Suprapubic skin (tissue), 4 donors: ENCODE results near the gene ADGRF3.

Experiments
- EP300 ChIP-seq: sonication (generic); formaldehyde crosslinking; IDR thresholded peaks from one replicate; pipeline ENCODE4 v1.6.1; 2017; ENCODE audit warnings: antibody characterized with exemption
- POLR2A ChIP-seq, 2 donors: fragments of 450-650 bp; IDR thresholded peaks; one replicate each; pipeline ENCODE4 v1.6.1; 2017; ENCODE audit warnings: antibody characterized with exemption in 2 of 2, mild to moderate bottlenecking in 2 of 2, moderate library complexity in 2 of 2
- POLR2AphosphoS5 ChIP-seq, 3 donors: sonication (generic); formaldehyde crosslinking; IDR thresholded peaks; one replicate each; pipeline ENCODE4 v1.6.1; 2017; ENCODE audit warnings: antibody characterized with exemption in 3 of 3
- TF ChIP-seq, protein P1 (sequence below), 2 donors: fragments of 200-600 bp in 1 of 2; fragments of 450-650 bp in 1 of 2; sonication (generic) in 1 of 2; IDR thresholded peaks; one replicate each; pipeline ENCODE4 v1.5.1; 2016 to 2019; ENCODE audit warnings: antibody characterized with exemption in 2 of 2, mild to moderate bottlenecking in 1 of 2, moderate library complexity in 1 of 2

GRCh38 chr2:26345545-26346453, 790 bp downstream of the ADGRF3 start, which contains the start of gene SELENOI:
- TF ChIP-seq, protein P1, sequence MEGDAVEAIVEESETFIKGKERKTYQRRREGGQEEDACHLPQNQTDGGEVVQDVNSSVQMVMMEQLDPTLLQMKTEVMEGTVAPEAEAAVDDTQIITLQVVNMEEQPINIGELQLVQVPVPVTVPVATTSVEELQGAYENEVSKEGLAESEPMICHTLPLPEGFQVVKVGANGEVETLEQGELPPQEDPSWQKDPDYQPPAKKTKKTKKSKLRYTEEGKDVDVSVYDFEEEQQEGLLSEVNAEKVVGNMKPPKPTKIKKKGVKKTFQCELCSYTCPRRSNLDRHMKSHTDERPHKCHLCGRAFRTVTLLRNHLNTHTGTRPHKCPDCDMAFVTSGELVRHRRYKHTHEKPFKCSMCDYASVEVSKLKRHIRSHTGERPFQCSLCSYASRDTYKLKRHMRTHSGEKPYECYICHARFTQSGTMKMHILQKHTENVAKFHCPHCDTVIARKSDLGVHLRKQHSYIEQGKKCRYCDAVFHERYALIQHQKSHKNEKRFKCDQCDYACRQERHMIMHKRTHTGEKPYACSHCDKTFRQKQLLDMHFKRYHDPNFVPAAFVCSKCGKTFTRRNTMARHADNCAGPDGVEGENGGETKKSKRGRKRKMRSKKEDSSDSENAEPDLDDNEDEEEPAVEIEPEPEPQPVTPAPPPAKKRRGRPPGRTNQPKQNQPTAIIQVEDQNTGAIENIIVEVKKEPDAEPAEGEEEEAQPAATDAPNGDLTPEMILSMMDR (IDR thresholded peaks at IDR 0.05): no peak
- no peak for TF ChIP-seq EP300
- peak; percentile 82 to 93 for TF ChIP-seq POLR2A (IDR thresholded peaks at IDR 0.05)
- TF ChIP-seq POLR2AphosphoS5 (IDR thresholded peaks at IDR 0.05): peak; percentile 65 to 96 (median 87)
